ENCODE data around the gene ERVK3-1.

DNA sequence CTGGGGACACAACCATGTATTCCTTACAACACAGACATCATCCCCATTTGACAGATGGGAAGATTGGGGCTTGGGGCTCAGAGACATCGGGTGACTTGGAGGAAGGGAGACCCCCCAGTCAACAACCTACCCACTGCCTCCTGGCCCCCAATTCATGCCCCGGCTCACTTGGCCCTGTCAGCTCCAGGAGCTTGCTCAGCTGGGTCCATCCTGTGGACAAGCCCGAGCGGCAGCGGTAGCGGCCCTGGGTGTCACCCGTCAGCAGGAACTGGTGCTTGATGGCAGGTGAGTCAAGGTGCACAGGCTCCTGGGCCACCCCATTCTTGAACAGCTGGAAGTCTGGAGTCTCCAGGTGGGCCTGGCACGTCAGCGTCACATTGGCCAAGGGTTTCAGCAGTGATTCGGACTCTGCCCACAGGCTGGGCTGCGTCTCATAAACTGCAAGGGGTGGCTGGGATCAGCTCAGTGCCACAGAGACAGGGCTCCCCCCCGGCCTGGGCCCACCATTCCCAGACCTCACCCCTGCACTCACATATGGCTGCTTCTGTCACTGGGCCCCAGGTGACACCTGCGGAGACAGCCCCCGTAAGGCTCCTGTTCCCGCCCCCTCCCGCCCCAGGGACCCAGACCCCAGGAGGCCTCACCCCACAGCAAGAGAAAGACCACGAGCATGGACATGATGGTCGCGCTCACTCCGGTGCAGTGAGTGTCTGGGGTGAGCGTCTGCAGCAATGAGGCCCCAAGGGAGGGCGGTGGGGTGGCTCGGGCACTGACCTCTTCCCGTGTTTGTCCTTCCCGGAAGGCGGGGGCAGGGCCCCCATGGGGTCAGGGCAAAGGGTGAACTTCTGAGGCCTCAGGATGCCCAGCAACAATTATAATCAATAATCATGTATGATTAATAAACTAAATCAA, 47.8 kb downstream of the ERVK3-1 start, which contains the start of gene A1BG:
- TF ChIP-seq EZH2 (IDR thresholded peaks at IDR 0.05; ENCODE audit: low read length, missing control alignments): no peak
- TF ChIP-seq, protein P1, sequence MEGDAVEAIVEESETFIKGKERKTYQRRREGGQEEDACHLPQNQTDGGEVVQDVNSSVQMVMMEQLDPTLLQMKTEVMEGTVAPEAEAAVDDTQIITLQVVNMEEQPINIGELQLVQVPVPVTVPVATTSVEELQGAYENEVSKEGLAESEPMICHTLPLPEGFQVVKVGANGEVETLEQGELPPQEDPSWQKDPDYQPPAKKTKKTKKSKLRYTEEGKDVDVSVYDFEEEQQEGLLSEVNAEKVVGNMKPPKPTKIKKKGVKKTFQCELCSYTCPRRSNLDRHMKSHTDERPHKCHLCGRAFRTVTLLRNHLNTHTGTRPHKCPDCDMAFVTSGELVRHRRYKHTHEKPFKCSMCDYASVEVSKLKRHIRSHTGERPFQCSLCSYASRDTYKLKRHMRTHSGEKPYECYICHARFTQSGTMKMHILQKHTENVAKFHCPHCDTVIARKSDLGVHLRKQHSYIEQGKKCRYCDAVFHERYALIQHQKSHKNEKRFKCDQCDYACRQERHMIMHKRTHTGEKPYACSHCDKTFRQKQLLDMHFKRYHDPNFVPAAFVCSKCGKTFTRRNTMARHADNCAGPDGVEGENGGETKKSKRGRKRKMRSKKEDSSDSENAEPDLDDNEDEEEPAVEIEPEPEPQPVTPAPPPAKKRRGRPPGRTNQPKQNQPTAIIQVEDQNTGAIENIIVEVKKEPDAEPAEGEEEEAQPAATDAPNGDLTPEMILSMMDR (conservative IDR thresholded peaks at IDR 0.05 in 1 of 2, IDR thresholded peaks at IDR 0.05 in 1 of 2; ENCODE audit: low read depth in 1 of 2, low read length in 2 of 2): no peak
